ENCODE results near the gene RETSAT.

RETSAT gene

GRCh38 chr2:85354286-85355072, at the start of gene RETSAT, which contains the start of gene ELMOD3:
TSS of gene RETSAT (minus strand) at chr2:85354528. CDS start at chr2:85354507, 21 bp downstream.
TSS of gene ELMOD3 (plus strand) at chr2:85354769. CDS start at chr2:85357199, 2,430 bp downstream.
- peak within 1 kb of the TSS; percentile 74 for H3K27ac ChIP-seq
- TF ChIP-seq CTCF (IDR thresholded peaks at IDR 0.05) (no peak), ZFX (IDR thresholded peaks at IDR 0.05; ENCODE audit: borderline replicate concordance) (no peak)

DNA sequence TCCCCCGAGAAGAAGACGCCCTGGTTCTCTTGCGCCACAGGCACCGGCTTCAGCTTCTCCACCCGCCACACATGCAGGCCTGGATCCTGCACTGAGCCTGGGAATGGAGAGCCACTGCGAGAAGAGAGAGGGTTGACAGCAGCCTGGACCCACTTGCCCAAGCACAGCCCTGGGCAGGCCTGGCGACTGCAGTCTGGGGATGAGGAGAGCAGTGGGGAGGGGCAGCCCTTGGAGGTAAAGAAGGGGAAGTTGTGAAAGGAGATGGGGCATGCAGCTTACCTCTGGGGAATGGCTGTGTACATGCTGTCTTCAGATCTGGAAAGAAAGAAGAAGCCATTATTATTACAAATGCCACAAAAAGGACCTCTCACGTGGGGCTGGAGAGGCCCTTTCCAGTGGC, 47.5 kb upstream of the RETSAT start:
- no peak overlapping the region for H3K27ac ChIP-seq
- TF ChIP-seq CTCF (IDR thresholded peaks at IDR 0.05), result no peak

DNA sequence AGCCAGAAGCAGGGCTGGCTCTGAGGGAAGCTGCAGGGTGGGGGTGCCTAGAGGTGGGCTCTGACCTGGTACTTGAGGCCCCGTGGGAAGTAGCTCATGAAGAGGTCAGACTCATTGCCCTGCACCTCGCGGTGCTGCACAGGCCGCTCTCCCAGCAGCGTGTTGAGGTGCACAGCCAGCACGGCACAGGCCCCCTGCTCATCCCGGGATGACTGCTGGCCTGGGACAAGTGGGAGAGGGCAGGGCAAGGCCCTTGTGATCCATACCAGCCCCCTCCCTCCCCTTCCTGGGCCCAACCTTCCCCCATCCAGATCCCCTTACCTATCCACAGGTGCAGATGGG, 47.1 kb upstream of the RETSAT start:
- no peak for TF ChIP-seq ZFX (IDR thresholded peaks at IDR 0.05; ENCODE audit: borderline replicate concordance)
- no peak for TF ChIP-seq CTCF (IDR thresholded peaks at IDR 0.05)
- H3K27ac ChIP-seq, result no peak overlapping the region

GRCh38 chr2:85400541-85401463, 46.5 kb upstream of the RETSAT start:
- TF ChIP-seq CTCF (IDR thresholded peaks at IDR 0.05) (no peak), ZFX (IDR thresholded peaks at IDR 0.05; ENCODE audit: borderline replicate concordance) (no peak)
- H3K27ac ChIP-seq, result no peak overlapping the region

- no peak overlapping the region for H3K27ac ChIP-seq
- TF ChIP-seq CTCF (IDR thresholded peaks at IDR 0.05) (no peak), ZFX (IDR thresholded peaks at IDR 0.05; ENCODE audit: borderline replicate concordance) (no peak)
These were observed 45.7 kb upstream of the RETSAT start for GRCh38 chr2:85400023-85400422.

GRCh38 chr2:85399183-85399455, 44.8 kb upstream of the RETSAT start:
- TF ChIP-seq ZFX (IDR thresholded peaks at IDR 0.05; ENCODE audit: borderline replicate concordance) (no peak), CTCF (IDR thresholded peaks at IDR 0.05) (no peak)

More at GRCh38 chr2:85399183-85399455, 44.8 kb upstream of the RETSAT start:
- H3K27ac ChIP-seq, result no peak overlapping the region
